Measurements from ENCODE around the gene PSTPIP1. TPM values are rescaled to one million over a fixed set of nuclear protein-coding genes. Genes with fewer than 3 reads are reported as not detected.

PSTPIP1 gene
- total RNA-seq, 3 donors from 2014 or later, result 2.6 to 11.0 (median 3.9) TPM

- peak in 1 of 2 donors; percentile 11 for DNase-seq (ENCODE audit: low spot score in 2 of 2)
- H3K4me1 ChIP-seq, result no peaks in the 10 kb centered on the region
- no peaks in the 10 kb centered on the region for H3K9me3 ChIP-seq
- no peaks in the 10 kb centered on the region for H3K27me3 ChIP-seq
- TF ChIP-seq CTCF (IDR thresholded peaks at IDR 0.05), result no peak
- TF ChIP-seq POLR2A (IDR thresholded peaks at IDR 0.05), result no peak
- TF ChIP-seq POLR2AphosphoS5 (IDR thresholded peaks at IDR 0.05), result no peak
- H3K36me3 ChIP-seq, result no peaks in the 10 kb centered on the region
- no peak overlapping the region for H3K27ac ChIP-seq
- no peak overlapping the region for H3K4me3 ChIP-seq
- intact Hi-C loops (cut with DNase I; ENCODE audit: low total_unique reads), result no loop called here
Measured at GRCh38 chr15:77033729-77034671, 39.1 kb downstream of the PSTPIP1 start.

GRCh38 chr15:77034695-77035489 lies 40.0 kb downstream of the PSTPIP1 start:
- H3K9me3 ChIP-seq, result no peaks in the 10 kb centered on the region

GRCh38 chr15:77035584-77035983 lies 40.7 kb downstream of the PSTPIP1 start:
- intact Hi-C loops (cut with DNase I; ENCODE audit: low total_unique reads), result no loop called here
- H3K27ac ChIP-seq, result no peak overlapping the region
- no peak for DNase-seq (ENCODE audit: low spot score in 2 of 2)

More at GRCh38 chr15:77034695-77035489, 40.0 kb downstream of the PSTPIP1 start:
- Histone ChIP-seq H3K4me3 (no peak overlapping the region), H3K36me3 (no peaks in the 10 kb centered on the region), H3K4me1 (no peaks in the 10 kb centered on the region), H3K27ac (no peak overlapping the region), H3K27me3 (no peaks in the 10 kb centered on the region)
- peak in 1 of 3 donors; percentile 21 for TF ChIP-seq CTCF (IDR thresholded peaks at IDR 0.05)
- TF ChIP-seq POLR2A (IDR thresholded peaks at IDR 0.05), result no peak
- TF ChIP-seq POLR2AphosphoS5 (IDR thresholded peaks at IDR 0.05), result no peak
- DNase-seq (ENCODE audit: low spot score in 2 of 2), result peak in 1 of 2 donors; percentile 42
- intact Hi-C loops (cut with DNase I; ENCODE audit: low total_unique reads), result no loop called here

GRCh38 chr15:77035999-77036471 lies 41.1 kb downstream of the PSTPIP1 start:
- Histone ChIP-seq H3K27ac (no peak overlapping the region), H3K4me3 (no peak overlapping the region), H3K27me3 (no peaks in the 10 kb centered on the region), H3K9me3 (no peaks in the 10 kb centered on the region), H3K4me1 (no peaks in the 10 kb centered on the region), H3K36me3 (no peaks in the 10 kb centered on the region)
- intact Hi-C loops (cut with DNase I; ENCODE audit: low total_unique reads), result no loop called here
- no peak for DNase-seq (ENCODE audit: low spot score in 2 of 2)
- TF ChIP-seq POLR2A (IDR thresholded peaks at IDR 0.05), result no peak
- no peak for TF ChIP-seq CTCF (IDR thresholded peaks at IDR 0.05)
- no peak for TF ChIP-seq POLR2AphosphoS5 (IDR thresholded peaks at IDR 0.05)

More at GRCh38 chr15:77035584-77035983, 40.7 kb downstream of the PSTPIP1 start:
- no peaks in the 10 kb centered on the region for H3K27me3 ChIP-seq
- no peak for TF ChIP-seq POLR2AphosphoS5 (IDR thresholded peaks at IDR 0.05)
- TF ChIP-seq POLR2A (IDR thresholded peaks at IDR 0.05), result no peak
- no peak for TF ChIP-seq CTCF (IDR thresholded peaks at IDR 0.05)
- H3K36me3 ChIP-seq, result no peaks in the 10 kb centered on the region
- H3K4me1 ChIP-seq, result no peaks in the 10 kb centered on the region
- no peaks in the 10 kb centered on the region for H3K9me3 ChIP-seq
- H3K4me3 ChIP-seq, result no peak overlapping the region

Data from breast epithelium (tissue), 4 donors.